HEK293 (cell line): Measurements from ENCODE around the gene PPM1E.

ENCODE experiments used
- HIC1 ChIP-seq: fragments of 450-650 bp; formaldehyde crosslinking; IDR thresholded peaks from 2 replicates; pipeline ENCODE4 v1.5.1; 2016; ENCODE audit warnings: missing biosample characterization, missing genetic modification characterization
- YY1 ChIP-seq: fragments of 450-650 bp; formaldehyde crosslinking; IDR thresholded peaks from 2 replicates; pipeline ENCODE4 v1.5.1; 2018; ENCODE audit warnings: missing biosample characterization, missing genetic modification characterization
- ZEB2 ChIP-seq: fragments of 450-650 bp; formaldehyde crosslinking; IDR thresholded peaks from 2 replicates; pipeline ENCODE4 v1.5.1; 2016; ENCODE audit warnings: missing biosample characterization, missing genetic modification characterization
- ZFP69B ChIP-seq: fragments of 450-650 bp; formaldehyde crosslinking; IDR thresholded peaks from 2 replicates; pipeline ENCODE4 v1.5.1; 2016; ENCODE audit warnings: missing biosample characterization, missing genetic modification characterization
- ZNF112 ChIP-seq: fragments of 450-650 bp; formaldehyde crosslinking; IDR thresholded peaks from 2 replicates; pipeline ENCODE4 v1.5.0; 2017; ENCODE audit warnings: missing biosample characterization, missing genetic modification characterization
- ZNF513 ChIP-seq: fragments of 450-650 bp; IDR thresholded peaks from 2 replicates; pipeline ENCODE4 v1.5.1; 2018; ENCODE audit warnings: missing biosample characterization, missing genetic modification characterization
- ZNF555 ChIP-seq: fragments of 450-650 bp; formaldehyde crosslinking; conservative IDR thresholded peaks from 2 replicates; pipeline ENCODE4 v1.5.1; 2017; ENCODE audit warnings: missing biosample characterization, mild to moderate bottlenecking, missing genetic modification characterization, inconsistent platforms
- ZNF621 ChIP-seq: fragments of 450-650 bp; formaldehyde crosslinking; IDR thresholded peaks from 2 replicates; pipeline ENCODE4 v1.5.1; 2017; ENCODE audit warnings: missing biosample characterization, missing genetic modification characterization
- TF ChIP-seq, protein P1 (sequence below): fragments of 450-650 bp; formaldehyde crosslinking; IDR thresholded peaks from 2 replicates; pipeline ENCODE4 v1.5.1; 2016; ENCODE audit warnings: missing biosample characterization, missing genetic modification characterization

GRCh38 chr17:58811290-58811689 lies 55.6 kb downstream of the PPM1E start:
- TF ChIP-seq YY1 (tag by site-specific recombination) (no peak), ZNF513 (tag by site-specific recombination) (no peak), HIC1 (tag by site-specific recombination) (no peak), ZEB2 (tag by site-specific recombination) (no peak), ZFP69B (tag by site-specific recombination) (no peak), ZNF112 (no peak), ZNF621 (tag by site-specific recombination) (no peak), ZNF555 (no peak)
- TF ChIP-seq, protein P1, sequence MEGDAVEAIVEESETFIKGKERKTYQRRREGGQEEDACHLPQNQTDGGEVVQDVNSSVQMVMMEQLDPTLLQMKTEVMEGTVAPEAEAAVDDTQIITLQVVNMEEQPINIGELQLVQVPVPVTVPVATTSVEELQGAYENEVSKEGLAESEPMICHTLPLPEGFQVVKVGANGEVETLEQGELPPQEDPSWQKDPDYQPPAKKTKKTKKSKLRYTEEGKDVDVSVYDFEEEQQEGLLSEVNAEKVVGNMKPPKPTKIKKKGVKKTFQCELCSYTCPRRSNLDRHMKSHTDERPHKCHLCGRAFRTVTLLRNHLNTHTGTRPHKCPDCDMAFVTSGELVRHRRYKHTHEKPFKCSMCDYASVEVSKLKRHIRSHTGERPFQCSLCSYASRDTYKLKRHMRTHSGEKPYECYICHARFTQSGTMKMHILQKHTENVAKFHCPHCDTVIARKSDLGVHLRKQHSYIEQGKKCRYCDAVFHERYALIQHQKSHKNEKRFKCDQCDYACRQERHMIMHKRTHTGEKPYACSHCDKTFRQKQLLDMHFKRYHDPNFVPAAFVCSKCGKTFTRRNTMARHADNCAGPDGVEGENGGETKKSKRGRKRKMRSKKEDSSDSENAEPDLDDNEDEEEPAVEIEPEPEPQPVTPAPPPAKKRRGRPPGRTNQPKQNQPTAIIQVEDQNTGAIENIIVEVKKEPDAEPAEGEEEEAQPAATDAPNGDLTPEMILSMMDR (tag by site-specific recombination): no peak
